ENCODE results near the gene ADAMTSL3.

The ADAMTSL3 gene

DNA sequence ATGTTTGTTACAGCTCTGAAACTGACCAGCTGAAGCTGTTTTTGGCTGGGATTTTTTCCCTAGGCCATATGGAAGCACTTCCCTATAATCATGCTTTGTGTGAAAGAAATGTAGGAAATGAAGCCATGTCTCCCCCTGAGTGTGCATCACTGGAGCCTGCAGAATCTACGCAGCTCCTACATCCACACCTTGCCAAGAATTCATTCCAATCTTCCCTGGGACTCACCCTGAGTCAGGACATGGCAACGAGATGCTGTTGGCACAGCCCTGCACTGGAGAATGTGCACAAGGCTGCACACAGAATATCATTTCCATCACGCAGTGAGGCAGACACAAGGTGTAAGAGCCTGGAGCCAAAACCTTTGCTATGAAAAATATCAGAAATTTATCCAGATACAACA lies 189.5 kb downstream of the ADAMTSL3 start:
- DNase-seq = no peak

DNA sequence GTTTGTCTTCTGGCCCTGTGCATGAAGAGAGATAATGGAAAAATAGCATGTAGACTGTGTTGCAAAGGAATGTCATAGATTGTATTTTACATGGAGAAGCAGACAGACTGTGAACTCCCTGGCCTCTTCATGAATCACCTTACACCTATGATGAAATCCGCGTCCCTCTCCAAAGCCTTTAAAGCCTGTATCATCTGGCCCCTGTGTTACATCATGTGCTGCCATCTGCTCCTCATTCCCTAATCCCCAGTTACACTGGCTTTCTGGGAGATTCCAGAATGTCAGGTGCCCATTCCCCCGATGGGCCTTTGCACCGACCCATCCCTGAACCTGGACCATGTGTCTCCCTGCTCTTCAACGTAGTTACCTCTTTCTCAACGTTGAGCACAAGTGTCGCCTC lies 190.8 kb downstream of the ADAMTSL3 start:
- DNase-seq = no peak

GRCh38 chr15:83845230-83845629 lies 191.3 kb downstream of the ADAMTSL3 start:
- DNase-seq = no peak

GRCh38 chr15:83846847-83847246 lies 192.9 kb downstream of the ADAMTSL3 start:
- DNase-seq = no peak

DNA sequence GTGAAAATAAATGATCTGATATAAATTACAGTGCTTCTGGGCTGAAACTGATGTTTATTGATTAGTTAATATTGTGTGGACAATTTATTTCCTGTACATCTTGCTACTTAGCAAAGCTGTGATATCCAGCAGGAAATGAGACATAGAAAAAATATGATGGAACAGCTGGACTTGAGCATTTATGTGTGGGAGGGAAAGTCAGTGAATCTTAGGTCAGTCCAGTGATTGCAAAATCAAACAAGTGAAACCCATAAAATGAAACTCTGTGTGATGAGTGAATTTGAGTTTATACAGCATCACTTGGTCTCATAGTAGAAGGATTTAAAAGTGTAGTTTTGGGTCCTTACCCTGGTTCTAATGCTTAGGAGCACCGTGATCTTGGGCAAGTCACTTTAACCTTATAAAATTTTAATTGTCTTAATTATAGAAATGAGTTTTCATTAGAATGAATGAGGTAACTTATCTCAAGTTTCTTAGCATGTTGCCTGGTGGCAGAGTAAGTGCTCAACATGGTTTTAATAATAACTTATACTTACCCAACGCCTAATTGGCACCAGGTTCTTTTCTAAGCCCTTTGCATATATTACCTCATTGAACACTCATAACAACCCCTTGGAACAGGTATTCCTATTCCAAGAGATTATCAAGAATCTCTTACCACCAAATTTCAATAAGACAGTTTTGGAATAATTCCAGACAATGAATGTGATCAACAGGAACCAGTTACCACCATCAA lies 194.6 kb downstream of the ADAMTSL3 start:
- DNase-seq = no peak

DNA sequence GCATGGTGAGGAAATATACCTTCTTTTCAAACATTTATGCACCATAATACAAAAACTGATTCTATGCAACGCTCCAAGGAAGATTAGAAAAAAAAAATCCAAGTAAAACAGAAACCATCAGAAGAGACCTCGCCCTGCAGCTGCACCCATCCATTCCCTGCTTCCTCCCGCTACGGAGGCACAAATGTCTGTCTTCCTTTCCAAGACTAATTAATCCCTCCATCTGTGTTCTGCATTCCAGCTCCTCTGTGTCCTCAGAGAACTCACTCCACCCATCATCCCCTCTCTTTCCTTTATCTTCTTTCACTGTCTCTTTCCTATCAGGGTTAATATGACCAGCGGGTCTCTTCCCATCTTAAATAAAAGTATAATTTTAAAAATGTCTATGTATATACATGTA lies 196.1 kb downstream of the ADAMTSL3 start:
- DNase-seq = no peak

GRCh38 chr15:83850501-83851245 lies 196.8 kb downstream of the ADAMTSL3 start:
- DNase-seq = no peak

GRCh38 chr15:83853232-83853631 lies 199.3 kb downstream of the ADAMTSL3 start:
- no peak for DNase-seq

GRCh38 chr15:83854321-83854720 lies 200.4 kb downstream of the ADAMTSL3 start:
- DNase-seq = no peak

GRCh38 chr15:83854950-83855707 lies 201.2 kb downstream of the ADAMTSL3 start:
- DNase-seq = no peak

DNA sequence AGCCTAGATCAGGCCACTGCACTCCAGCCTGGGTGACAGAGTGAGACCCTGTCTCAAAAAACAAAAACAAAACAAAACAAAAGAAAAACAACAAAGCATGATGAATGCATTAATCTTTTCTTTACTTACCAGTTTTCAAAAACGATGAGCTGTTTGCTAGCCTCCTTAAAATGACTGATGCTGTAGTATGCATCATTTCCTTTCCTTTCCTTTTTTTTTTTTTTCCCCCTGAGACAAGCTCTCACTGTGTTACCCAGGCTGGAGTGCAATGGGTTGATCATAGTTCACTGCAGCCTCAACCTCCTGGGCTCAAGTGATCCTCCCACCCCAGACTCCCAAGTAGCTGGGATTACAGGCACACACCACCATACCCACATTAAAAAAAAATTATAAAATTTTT lies 202.0 kb downstream of the ADAMTSL3 start:
- DNase-seq = no peak

- no peak for DNase-seq
Observed at GRCh38 chr15:83858820-83859505, 205.0 kb downstream of the ADAMTSL3 start.

GRCh38 chr15:83866692-83867091 lies 212.8 kb downstream of the ADAMTSL3 start:
- no peak for DNase-seq

GRCh38 chr15:83869341-83869740 lies 215.4 kb downstream of the ADAMTSL3 start:
- DNase-seq = no peak

DNA sequence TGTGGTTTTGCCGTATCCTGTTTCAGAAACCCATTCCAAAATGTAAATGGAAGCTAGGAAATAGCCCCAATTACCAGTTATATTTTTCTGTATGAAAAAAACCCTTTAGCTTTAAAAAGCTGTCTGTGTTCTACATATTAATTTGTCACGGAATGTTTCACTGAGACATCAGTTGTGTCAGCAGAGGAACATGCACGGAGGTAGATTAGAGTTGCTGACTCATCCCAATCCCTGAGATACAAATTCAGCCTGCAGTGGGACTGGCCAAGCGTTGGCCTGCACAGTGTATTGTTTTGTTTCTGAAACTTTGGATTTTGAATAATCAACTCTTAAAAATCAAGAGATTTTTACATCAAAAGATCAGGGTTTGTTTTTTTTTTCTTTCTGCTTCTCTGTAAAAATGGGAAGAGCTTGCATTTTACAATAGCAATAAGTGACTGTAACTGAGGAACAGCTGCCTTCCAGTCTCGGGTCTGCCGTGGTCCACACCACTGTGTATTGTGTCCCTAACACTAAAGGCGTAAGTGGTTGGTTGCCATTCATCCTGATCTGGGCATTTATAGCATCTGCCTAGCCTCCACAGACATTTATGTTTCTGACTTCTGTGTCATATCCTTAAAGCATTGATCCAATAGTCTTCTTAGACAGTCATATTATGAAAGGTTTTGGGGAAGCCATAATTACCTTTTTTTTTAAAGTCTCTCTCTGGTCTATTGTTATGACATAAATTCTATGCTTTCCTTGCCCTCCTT lies 218.1 kb downstream of the ADAMTSL3 start:
- no peak for DNase-seq

DNA sequence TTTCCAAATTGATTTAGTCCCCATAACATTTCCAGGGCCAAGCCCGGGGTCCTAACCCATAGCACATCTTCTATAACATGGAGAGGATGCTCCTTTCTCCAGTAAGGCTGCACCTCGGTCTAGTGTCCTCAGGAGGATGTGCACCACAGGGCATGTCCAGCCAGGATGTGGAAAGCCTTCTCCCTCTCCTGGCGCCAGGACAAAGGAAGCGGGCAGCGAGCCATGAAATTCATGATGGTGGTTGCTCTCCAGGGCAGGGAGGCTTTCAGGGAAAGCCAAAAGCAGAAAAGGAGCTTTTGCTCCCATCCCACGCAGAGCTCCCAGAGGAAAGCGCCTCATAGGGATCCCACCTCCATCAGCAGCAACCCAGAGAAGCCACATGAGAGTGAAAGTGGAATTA lies 220.0 kb downstream of the ADAMTSL3 start:
- DNase-seq = no peak

GRCh38 chr15:83880529-83880928 lies 226.6 kb downstream of the ADAMTSL3 start:
- no peak for DNase-seq

GRCh38 chr15:83881156-83881555 lies 227.2 kb downstream of the ADAMTSL3 start:
- DNase-seq = no peak

DNA sequence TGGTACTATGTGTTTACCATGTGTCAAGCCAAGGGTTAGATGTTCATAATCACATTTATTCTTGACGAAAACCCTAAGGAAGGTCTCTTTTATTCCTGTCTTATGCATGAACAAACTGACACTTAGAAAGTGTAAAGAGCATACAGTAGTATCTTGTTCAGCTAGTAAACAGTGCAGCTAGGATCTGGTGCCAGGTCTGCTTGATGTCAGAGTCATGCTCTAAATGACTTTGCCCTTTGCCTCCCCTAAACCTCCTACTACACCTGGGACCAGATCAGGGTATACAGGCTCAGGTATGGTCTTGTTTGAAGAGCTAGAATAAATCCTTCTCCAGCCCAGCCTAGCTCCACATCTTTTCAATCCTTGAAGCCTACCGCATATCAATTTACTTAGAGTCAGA lies 232.4 kb downstream of the ADAMTSL3 start:
- no peak for DNase-seq

GRCh38 chr15:83887404-83887803 lies 233.5 kb downstream of the ADAMTSL3 start:
- DNase-seq = no peak

DNA sequence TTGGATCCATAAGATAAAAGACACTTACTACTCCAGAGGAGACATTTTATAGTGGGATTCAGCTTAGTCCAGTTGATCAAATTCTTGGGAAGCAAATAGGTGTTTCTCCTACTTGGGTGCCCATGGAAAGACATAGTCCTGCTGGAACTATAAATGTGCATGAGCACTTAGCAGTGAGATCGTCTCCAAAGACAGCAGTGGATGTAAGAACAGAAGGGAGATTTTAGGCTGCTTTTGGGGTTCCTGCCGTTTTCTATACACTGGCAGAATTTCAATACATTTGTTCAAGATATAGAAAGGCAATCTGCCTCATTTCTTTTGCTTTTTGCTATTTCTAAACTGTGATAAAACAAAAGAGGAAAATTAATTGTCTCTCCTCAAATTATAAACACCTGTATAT lies 234.0 kb downstream of the ADAMTSL3 start:
- DNase-seq = no peak

- no peak for DNase-seq
Observed at GRCh38 chr15:83889995-83890394, 236.1 kb downstream of the ADAMTSL3 start.

All from GOT3 (cell line).